ENCODE results near the gene FAF1. TPM values are rescaled to one million over a fixed set of nuclear protein-coding genes. Genes with fewer than 3 reads are reported as not detected.
A peak's percentile ranks its signal among the peaks of the same experiment; 100 is the strongest.

FAF1 gene
- total RNA-seq, 2 experiments from 2014 or later: 43.5 to 44.0 TPM

DNA sequence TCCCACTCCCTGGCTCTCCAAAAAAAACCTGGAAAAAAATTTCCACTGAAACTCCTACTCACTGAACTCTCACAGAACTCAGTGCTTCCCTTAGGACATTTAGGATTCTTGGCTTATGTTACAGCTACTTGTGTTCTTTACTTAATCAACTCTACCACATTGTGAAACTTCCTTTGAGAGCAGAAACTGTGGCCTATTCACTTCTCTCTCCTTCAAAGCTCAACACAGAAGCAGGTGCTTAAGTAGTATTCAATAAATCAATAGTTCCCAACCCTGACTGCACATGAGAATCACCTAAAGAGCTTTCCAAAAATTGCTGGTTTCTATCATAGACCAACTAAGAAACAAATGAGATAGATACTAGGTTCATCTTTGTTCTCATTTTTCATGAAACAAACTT, 468.9 kb downstream of the FAF1 start:
- peaks cover 6% of the 10 kb centered on the region for H3K9me3 Mint-ChIP-seq
- no peaks in the 10 kb centered on the region for H3K4me1 Mint-ChIP-seq (ENCODE audit: low read depth)
- no peaks in the 10 kb centered on the region for H3K27me3 Mint-ChIP-seq
- intact Hi-C loops (cut with DNase I, micrococcal nuclease): no loop called here
- ChIA-PET CTCF (no interaction called here), POLR2A (no interaction called here)
- H3K27ac Mint-ChIP-seq: no peak overlapping the region
- TF ChIP-seq, protein P1, sequence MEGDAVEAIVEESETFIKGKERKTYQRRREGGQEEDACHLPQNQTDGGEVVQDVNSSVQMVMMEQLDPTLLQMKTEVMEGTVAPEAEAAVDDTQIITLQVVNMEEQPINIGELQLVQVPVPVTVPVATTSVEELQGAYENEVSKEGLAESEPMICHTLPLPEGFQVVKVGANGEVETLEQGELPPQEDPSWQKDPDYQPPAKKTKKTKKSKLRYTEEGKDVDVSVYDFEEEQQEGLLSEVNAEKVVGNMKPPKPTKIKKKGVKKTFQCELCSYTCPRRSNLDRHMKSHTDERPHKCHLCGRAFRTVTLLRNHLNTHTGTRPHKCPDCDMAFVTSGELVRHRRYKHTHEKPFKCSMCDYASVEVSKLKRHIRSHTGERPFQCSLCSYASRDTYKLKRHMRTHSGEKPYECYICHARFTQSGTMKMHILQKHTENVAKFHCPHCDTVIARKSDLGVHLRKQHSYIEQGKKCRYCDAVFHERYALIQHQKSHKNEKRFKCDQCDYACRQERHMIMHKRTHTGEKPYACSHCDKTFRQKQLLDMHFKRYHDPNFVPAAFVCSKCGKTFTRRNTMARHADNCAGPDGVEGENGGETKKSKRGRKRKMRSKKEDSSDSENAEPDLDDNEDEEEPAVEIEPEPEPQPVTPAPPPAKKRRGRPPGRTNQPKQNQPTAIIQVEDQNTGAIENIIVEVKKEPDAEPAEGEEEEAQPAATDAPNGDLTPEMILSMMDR (IDR thresholded peaks at IDR 0.05): no peak
- Histone ChIP-seq H3K36me3 (ENCODE audit: insufficient read depth, low read length) (peaks cover 22% of the 10 kb centered on the region), H3K4me3 (ENCODE audit: low read length) (no peak overlapping the region), H3K9me3 (ENCODE audit: control insufficient read depth in 1 of 2, insufficient read depth in 1 of 2, low read length in 2 of 2) (no peaks in the 10 kb centered on the region), H3K27me3 (ENCODE audit: control insufficient read depth in 1 of 2, insufficient read depth in 2 of 2, low read length in 2 of 2) (no peaks in the 10 kb centered on the region), H3K4me1 (ENCODE audit: insufficient read depth, low read length) (no peaks in the 10 kb centered on the region), H3K27ac (ENCODE audit: low read depth in 1 of 2, low read length in 2 of 2) (no peak overlapping the region)
- peaks cover 92% of the 10 kb centered on the region for H3K36me3 Mint-ChIP-seq (ENCODE audit: low read depth)
- ATAC-seq (ENCODE audit: poor library complexity): no peak
- no peak for DNase-seq
- H3K4me3 Mint-ChIP-seq: no peak overlapping the region

DNA sequence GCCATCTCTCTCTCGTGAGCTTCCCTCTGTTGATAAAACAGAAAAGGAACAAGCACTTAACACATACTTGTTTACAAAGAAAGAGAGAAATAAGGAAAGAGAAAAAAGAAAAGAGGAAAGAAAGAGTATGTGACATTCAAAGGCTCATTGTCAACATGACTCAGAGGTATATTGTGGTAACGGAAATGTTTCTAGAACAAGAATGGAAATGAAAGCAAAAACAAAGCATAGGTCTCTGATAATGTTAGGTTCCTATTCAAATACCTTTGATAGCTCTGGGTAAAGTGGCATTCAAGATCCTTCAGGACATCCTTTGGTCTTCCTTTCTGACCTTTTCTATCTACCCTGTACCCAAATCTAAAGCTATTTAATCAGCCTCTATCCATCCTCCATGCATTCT, 469.4 kb downstream of the FAF1 start:
- Mint-ChIP-seq H3K27ac (no peak overlapping the region), H3K27me3 (no peaks in the 10 kb centered on the region), H3K4me3 (no peak overlapping the region), H3K4me1 (ENCODE audit: low read depth) (no peaks in the 10 kb centered on the region), H3K36me3 (ENCODE audit: low read depth) (peaks cover 92% of the 10 kb centered on the region), H3K9me3 (peaks cover 4% of the 10 kb centered on the region)
- CTCF ChIA-PET: no interaction called here
- Histone ChIP-seq H3K27me3 (ENCODE audit: control insufficient read depth in 1 of 2, insufficient read depth in 2 of 2, low read length in 2 of 2) (no peaks in the 10 kb centered on the region), H3K4me1 (ENCODE audit: insufficient read depth, low read length) (no peaks in the 10 kb centered on the region), H3K27ac (ENCODE audit: low read depth in 1 of 2, low read length in 2 of 2) (no peak overlapping the region), H3K36me3 (ENCODE audit: insufficient read depth, low read length) (peaks cover 22% of the 10 kb centered on the region), H3K9me3 (ENCODE audit: control insufficient read depth in 1 of 2, insufficient read depth in 1 of 2, low read length in 2 of 2) (no peaks in the 10 kb centered on the region), H3K4me3 (ENCODE audit: low read length) (no peak overlapping the region)
- TF ChIP-seq, protein P1 (IDR thresholded peaks at IDR 0.05): no peak
- intact Hi-C loops (cut with DNase I, micrococcal nuclease): no loop called here
- peak in 1 of 14 experiments; percentile 11 for DNase-seq
- POLR2A ChIA-PET: no interaction called here
- ATAC-seq (ENCODE audit: poor library complexity): no peak

DNA sequence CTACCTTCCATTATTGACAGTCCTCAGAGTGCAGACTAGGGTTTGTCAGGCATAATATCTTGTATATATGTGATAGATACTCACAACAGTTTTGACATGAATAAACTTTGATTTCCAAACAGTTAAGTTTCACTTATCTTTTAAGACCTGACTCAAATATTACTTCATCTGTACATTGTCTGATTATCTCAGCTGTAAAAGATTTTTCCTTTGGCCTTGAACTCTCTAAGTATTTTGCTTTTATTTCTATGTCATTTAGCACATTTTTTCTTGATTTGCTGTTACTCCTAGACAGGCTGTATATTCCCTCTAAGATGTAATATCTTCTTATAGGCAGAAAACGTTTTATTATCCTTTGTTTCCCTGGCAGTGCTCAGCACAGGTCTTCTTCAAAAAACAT, 471.2 kb downstream of the FAF1 start:
- H3K27ac Mint-ChIP-seq: no peak overlapping the region
- Histone ChIP-seq H3K4me3 (ENCODE audit: low read length) (no peak overlapping the region), H3K9me3 (ENCODE audit: control insufficient read depth in 1 of 2, insufficient read depth in 1 of 2, low read length in 2 of 2) (no peaks in the 10 kb centered on the region), H3K4me1 (ENCODE audit: insufficient read depth, low read length) (no peaks in the 10 kb centered on the region), H3K27ac (ENCODE audit: low read depth in 1 of 2, low read length in 2 of 2) (no peak overlapping the region), H3K36me3 (ENCODE audit: insufficient read depth, low read length) (peaks cover 18% of the 10 kb centered on the region), H3K27me3 (ENCODE audit: control insufficient read depth in 1 of 2, insufficient read depth in 2 of 2, low read length in 2 of 2) (no peaks in the 10 kb centered on the region)
- no peaks in the 10 kb centered on the region for H3K27me3 Mint-ChIP-seq
- H3K9me3 Mint-ChIP-seq: peaks cover 4% of the 10 kb centered on the region
- no peak overlapping the region for H3K4me3 Mint-ChIP-seq
- TF ChIP-seq, protein P1 (IDR thresholded peaks at IDR 0.05): no peak
- ATAC-seq (ENCODE audit: poor library complexity) (no peak), DNase-seq (no peak)
- no peaks in the 10 kb centered on the region for H3K4me1 Mint-ChIP-seq (ENCODE audit: low read depth)
- POLR2A ChIA-PET: no interaction called here
- CTCF ChIA-PET: interaction anchor here (0.5 kb wide), 1 partner anchor 10 kb away, joined by 3 read pairs; no protein-coding TSS in a partner anchor
- intact Hi-C loops (cut with DNase I, micrococcal nuclease): no loop called here
- peaks cover 87% of the 10 kb centered on the region for H3K36me3 Mint-ChIP-seq (ENCODE audit: low read depth)
